SU-DHL-6 (cell line): ENCODE results near the gene OR2A7.
"Not testable (repeated sequence)": the region's sequence is repeated elsewhere in the genome, so short reads cannot be mapped to it uniquely, and the experiment has no call there.

Experiments
- CTCF ChIP-seq: fragments of 200-600 bp; sonication (generic); IDR thresholded peaks from one replicate; pipeline ENCODE4 v1.5.1; 2017; ENCODE audit warnings: antibody characterized with exemption, mild to moderate bottlenecking, low read length, moderate library complexity; ENCODE audit not compliant: insufficient read depth, poor library complexity, severe bottlenecking
- EZH2phosphoT487 ChIP-seq: fragments of 200-600 bp; sonication (generic), shearing (Covaris generic); conservative IDR thresholded peaks from 2 replicates; pipeline ENCODE4 v1.6.1; 2018; ENCODE audit warnings: mild to moderate bottlenecking, antibody characterized with exemption, low read length, moderate library complexity, mixed read lengths

- TF ChIP-seq CTCF, EZH2phosphoT487: not testable (repeated sequence)
Observed at GRCh38 chr7:144264692-144265091, at the start of gene OR2A7.
